ENCODE measurements around the gene IGF2R. TPM values are rescaled to one million over a fixed set of nuclear protein-coding genes. Genes with fewer than 3 reads are reported as not detected.

The IGF2R gene
- total RNA-seq, 1 experiment from 2014 or later = 75.3 TPM

GRCh38 chr6:160051390-160051789, 82.5 kb downstream of the IGF2R start:
- no peak overlapping the region for H3K27ac Mint-ChIP-seq
- H3K9me3 Mint-ChIP-seq = no peaks in the 10 kb centered on the region
- H3K27me3 Mint-ChIP-seq (ENCODE audit: low read depth) = no peaks in the 10 kb centered on the region
- peaks cover 84% of the 10 kb centered on the region for H3K36me3 Mint-ChIP-seq
- ATAC-seq = no peak
- no peaks in the 10 kb centered on the region for H3K4me1 Mint-ChIP-seq
- H3K4me3 Mint-ChIP-seq = no peak overlapping the region
- CTCF ChIA-PET = no interaction called here
- no peak for TF ChIP-seq ZBTB21 (CRISPR knock-in tag; IDR thresholded peaks at IDR 0.05; ENCODE audit: borderline replicate concordance)
- no peak for DNase-seq (ENCODE audit: low spot score)
- POLR2A ChIA-PET = no interaction called here

DNA sequence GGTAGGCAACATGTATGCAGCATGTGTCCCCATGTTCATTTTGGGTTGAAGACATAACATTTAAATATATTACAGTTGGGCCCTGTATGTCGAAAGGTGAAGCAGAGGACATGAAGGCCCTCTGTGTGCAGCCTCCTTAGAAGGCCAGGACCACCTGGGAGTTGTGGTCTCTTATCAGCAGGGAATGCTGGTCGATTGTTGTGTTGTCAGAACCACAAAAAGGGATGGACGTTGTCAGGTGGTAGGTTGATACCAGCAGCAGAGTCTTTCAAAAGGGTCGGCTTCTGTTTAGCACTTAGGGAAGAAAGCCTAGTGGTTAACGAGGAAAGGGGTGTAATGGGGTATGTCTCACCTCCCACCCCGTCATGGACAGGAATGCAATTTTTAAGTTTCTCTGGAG, 85.4 kb downstream of the IGF2R start:
- POLR2A ChIA-PET = no interaction called here
- Mint-ChIP-seq H3K27me3 (ENCODE audit: low read depth) (no peaks in the 10 kb centered on the region), H3K9me3 (no peaks in the 10 kb centered on the region), H3K4me1 (no peaks in the 10 kb centered on the region), H3K4me3 (no peak overlapping the region), H3K36me3 (peaks cover 76% of the 10 kb centered on the region), H3K27ac (no peak overlapping the region)
- DNase-seq (ENCODE audit: low spot score) (no peak), ATAC-seq (no peak)
- CTCF ChIA-PET = no interaction called here
- no peak for TF ChIP-seq USF1 (CRISPR knock-in tag; IDR thresholded peaks at IDR 0.05)
- no peak for TF ChIP-seq ELF4 (CRISPR knock-in tag; IDR thresholded peaks at IDR 0.05; ENCODE audit: low read depth)
- no peak for TF ChIP-seq OVOL2 (CRISPR knock-in tag; IDR thresholded peaks at IDR 0.05; ENCODE audit: borderline replicate concordance)
- no peak for TF ChIP-seq MAX (CRISPR knock-in tag; IDR thresholded peaks at IDR 0.05)
- TF ChIP-seq MYBL2 (CRISPR knock-in tag; IDR thresholded peaks at IDR 0.05) = no peak
- TF ChIP-seq NR1H2 (CRISPR knock-in tag; IDR thresholded peaks at IDR 0.05) = no peak
- TF ChIP-seq ZNF263 (CRISPR knock-in tag; IDR thresholded peaks at IDR 0.05; ENCODE audit: low read depth) = no peak
- no peak for TF ChIP-seq CBFB (CRISPR knock-in tag; IDR thresholded peaks at IDR 0.05; ENCODE audit: low read depth)
- no peak for TF ChIP-seq ZNF281 (CRISPR knock-in tag; IDR thresholded peaks at IDR 0.05)
- TF ChIP-seq, protein P1, sequence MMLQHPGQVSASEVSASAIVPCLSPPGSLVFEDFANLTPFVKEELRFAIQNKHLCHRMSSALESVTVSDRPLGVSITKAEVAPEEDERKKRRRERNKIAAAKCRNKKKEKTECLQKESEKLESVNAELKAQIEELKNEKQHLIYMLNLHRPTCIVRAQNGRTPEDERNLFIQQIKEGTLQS (CRISPR knock-in tag; conservative IDR thresholded peaks at IDR 0.05) = no peak

- CTCF ChIA-PET = no interaction called here
- POLR2A ChIA-PET = no interaction called here
- Mint-ChIP-seq H3K27ac (peak overlapping the region; percentile 32; the same call in 1 of the 2 replicates), H3K9me3 (no peaks in the 10 kb centered on the region), H3K4me1 (no peaks in the 10 kb centered on the region), H3K4me3 (no peak overlapping the region), H3K27me3 (ENCODE audit: low read depth) (no peaks in the 10 kb centered on the region), H3K36me3 (peaks cover 78% of the 10 kb centered on the region)
- ATAC-seq (no peak), DNase-seq (ENCODE audit: low spot score) (no peak)
- TF ChIP-seq MXD4 (CRISPR knock-in tag; IDR thresholded peaks at IDR 0.05; ENCODE audit: borderline replicate concordance) = no peak
- no peak for TF ChIP-seq E2F4 (CRISPR knock-in tag; IDR thresholded peaks at IDR 0.05; ENCODE audit: borderline replicate concordance, low read depth)
- no peak for TF ChIP-seq ERG (CRISPR knock-in tag; IDR thresholded peaks at IDR 0.05)
- no peak for TF ChIP-seq ZNF219 (CRISPR knock-in tag; IDR thresholded peaks at IDR 0.05; ENCODE audit: borderline replicate concordance)
- TF ChIP-seq, protein P2, sequence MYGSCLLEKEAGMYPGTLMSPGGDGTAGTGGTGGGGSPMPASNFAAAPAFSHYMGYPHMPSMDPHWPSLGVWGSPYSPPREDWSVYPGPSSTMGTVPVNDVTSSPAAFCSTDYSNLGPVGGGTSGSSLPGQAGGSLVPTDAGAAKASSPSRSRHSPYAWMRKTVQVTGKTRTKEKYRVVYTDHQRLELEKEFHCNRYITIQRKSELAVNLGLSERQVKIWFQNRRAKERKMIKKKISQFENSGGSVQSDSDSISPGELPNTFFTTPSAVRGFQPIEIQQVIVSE (CRISPR knock-in tag; IDR thresholded peaks at IDR 0.05; ENCODE audit: borderline replicate concordance) = no peak
- TF ChIP-seq, protein P3, sequence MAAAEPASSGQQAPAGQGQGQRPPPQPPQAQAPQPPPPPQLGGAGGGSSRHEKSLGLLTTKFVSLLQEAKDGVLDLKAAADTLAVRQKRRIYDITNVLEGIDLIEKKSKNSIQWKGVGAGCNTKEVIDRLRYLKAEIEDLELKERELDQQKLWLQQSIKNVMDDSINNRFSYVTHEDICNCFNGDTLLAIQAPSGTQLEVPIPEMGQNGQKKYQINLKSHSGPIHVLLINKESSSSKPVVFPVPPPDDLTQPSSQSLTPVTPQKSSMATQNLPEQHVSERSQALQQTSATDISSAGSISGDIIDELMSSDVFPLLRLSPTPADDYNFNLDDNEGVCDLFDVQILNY (CRISPR knock-in tag; IDR thresholded peaks at IDR 0.05) = no peak
- TF ChIP-seq EMX1 (CRISPR knock-in tag; IDR thresholded peaks at IDR 0.05) = no peak
- no peak for TF ChIP-seq ZNF416 (CRISPR knock-in tag; IDR thresholded peaks at IDR 0.05)
Measured at GRCh38 chr6:160054913-160055312, 86.0 kb downstream of the IGF2R start.
